Astrocyte (in vitro differentiated cells and primary cell): Measurements from ENCODE around the gene SPATA18.

Experiments
- CTCF ChIP-seq: IDR thresholded peaks from 2 replicates; pipeline ENCODE4 v1.5.1; 2011; ENCODE audit warnings: low read depth, mild to moderate bottlenecking, inconsistent platforms, low read length, moderate library complexity; ENCODE audit not compliant: insufficient read depth
- EZH2 ChIP-seq: IDR thresholded peaks from 2 replicates; pipeline ENCODE4 v1.6.1; 2012; ENCODE audit warnings: mild to moderate bottlenecking, low read length, inconsistent platforms; ENCODE audit not compliant: insufficient read depth

- TF ChIP-seq CTCF (no peak), EZH2 (no peak)
Measured at GRCh38 chr4:52096048-52096447, 44.9 kb downstream of the SPATA18 start.
